Tibial nerve (tissue), 4 donors: Measurements from ENCODE around the gene FDX2.

Experiments used
- CTCF ChIP-seq, 5 experiments: fragments of 200-600 bp in 3 of 5; fragments of 450-650 bp in 2 of 5; sonication (generic) in 3 of 5; IDR thresholded peaks; one replicate each; pipeline ENCODE4 v1.5.1; 2016 to 2019; ENCODE audit warnings: antibody characterized with exemption in 5 of 5, mild to moderate bottlenecking in 3 of 5, moderate library complexity in 2 of 5
- EP300 ChIP-seq, 2 donors: sonication (generic); formaldehyde crosslinking; IDR thresholded peaks; one replicate each; pipeline ENCODE4 v1.6.1; 2017; ENCODE audit warnings: antibody characterized with exemption in 2 of 2, mild to moderate bottlenecking in 1 of 2
- POLR2A ChIP-seq, 2 donors: fragments of 450-650 bp; IDR thresholded peaks; one replicate each; pipeline ENCODE4 v1.6.1; 2017; ENCODE audit warnings: antibody characterized with exemption in 2 of 2, mild to moderate bottlenecking in 2 of 2, moderate library complexity in 2 of 2

- no peak for TF ChIP-seq CTCF (IDR thresholded peaks at IDR 0.05)
- peak in 1 of 2 donors; percentile 34 for TF ChIP-seq EP300 (IDR thresholded peaks at IDR 0.05)
- no peak for TF ChIP-seq POLR2A (IDR thresholded peaks at IDR 0.05)
These were observed 47.7 kb downstream of the FDX2 start for GRCh38 chr19:10268071-10268470.
